Measurements from ENCODE around the gene NOL12.

Gene NOL12

GRCh38 chr22:37696657-37697537, 10.8 kb downstream of the NOL12 start, which contains the start of gene TRIOBP:
TSS of gene TRIOBP (plus strand) at chr22:37697048. CDS start at chr22:37701366, 4,318 bp downstream.
- peak; percentile 33 for TF ChIP-seq CTCF (IDR thresholded peaks at IDR 0.05; ENCODE audit: insufficient read depth, low read depth, low read length, missing control alignments)
- peak within 1 kb of the TSS; percentile 18 for H3K4me3 ChIP-seq (ENCODE audit: low read length)
- peak; percentile 97 for DNase-seq (ENCODE audit: low read depth)

- no peak for DNase-seq (ENCODE audit: low read depth)
- TF ChIP-seq CTCF (IDR thresholded peaks at IDR 0.05; ENCODE audit: insufficient read depth, low read depth, low read length, missing control alignments): no peak
- no peak overlapping the region for H3K4me3 ChIP-seq (ENCODE audit: low read length)
Measured at GRCh38 chr22:37697538-37697835, 11.3 kb downstream of the NOL12 start.

GRCh38 chr22:37701141-37701786, 15.1 kb downstream of the NOL12 start:
- TF ChIP-seq CTCF (IDR thresholded peaks at IDR 0.05; ENCODE audit: insufficient read depth, low read depth, low read length, missing control alignments): no peak
- H3K4me3 ChIP-seq (ENCODE audit: low read length): no peak overlapping the region
- DNase-seq (ENCODE audit: low read depth): no peak

- no peak for TF ChIP-seq CTCF (IDR thresholded peaks at IDR 0.05; ENCODE audit: insufficient read depth, low read depth, low read length, missing control alignments)
- peak; percentile 47 for DNase-seq (ENCODE audit: low read depth)
- H3K4me3 ChIP-seq (ENCODE audit: low read length): no peak overlapping the region
Measured at GRCh38 chr22:37703906-37704305, 17.8 kb downstream of the NOL12 start.

- no peak for TF ChIP-seq CTCF (IDR thresholded peaks at IDR 0.05; ENCODE audit: insufficient read depth, low read depth, low read length, missing control alignments)
- H3K4me3 ChIP-seq (ENCODE audit: low read length): no peak overlapping the region
- DNase-seq (ENCODE audit: low read depth): no peak
Measured at GRCh38 chr22:37704645-37705044, 18.5 kb downstream of the NOL12 start.

GRCh38 chr22:37705205-37705604, 19.1 kb downstream of the NOL12 start:
- DNase-seq (ENCODE audit: low read depth): no peak
- no peak overlapping the region for H3K4me3 ChIP-seq (ENCODE audit: low read length)
- TF ChIP-seq CTCF (IDR thresholded peaks at IDR 0.05; ENCODE audit: insufficient read depth, low read depth, low read length, missing control alignments): no peak
